SKM-1 treated with dmso at 0.1 percent for 144 hours (cell line): ENCODE data around the gene TFDP1.

Experiments used
- DNase-seq: peaks from one replicate; lab custom pipeline; 2025; ENCODE audit not compliant: unreplicated experiment; lab: John Stamatoyannopoulos, UW

TFDP1 gene

DNA sequence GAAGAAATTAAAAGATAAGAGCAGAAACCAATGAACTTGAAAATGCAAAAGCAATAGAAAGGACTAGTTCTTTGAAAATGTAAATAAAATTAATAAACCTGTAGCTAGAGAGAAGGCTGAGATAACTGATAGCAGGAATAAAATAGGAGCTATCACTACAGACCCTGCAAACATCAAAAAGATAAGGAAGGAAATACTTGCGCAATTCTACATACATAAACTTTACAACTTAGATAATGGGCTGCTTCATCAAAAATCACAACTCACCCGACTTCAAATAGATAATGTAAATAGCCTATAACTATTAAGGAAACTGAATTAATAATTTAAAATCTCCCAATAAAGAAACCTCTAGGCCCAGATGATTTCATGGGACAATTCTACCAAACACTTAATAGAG is 77.0 kb downstream of the TFDP1 start:
- no peak for DNase-seq

DNA sequence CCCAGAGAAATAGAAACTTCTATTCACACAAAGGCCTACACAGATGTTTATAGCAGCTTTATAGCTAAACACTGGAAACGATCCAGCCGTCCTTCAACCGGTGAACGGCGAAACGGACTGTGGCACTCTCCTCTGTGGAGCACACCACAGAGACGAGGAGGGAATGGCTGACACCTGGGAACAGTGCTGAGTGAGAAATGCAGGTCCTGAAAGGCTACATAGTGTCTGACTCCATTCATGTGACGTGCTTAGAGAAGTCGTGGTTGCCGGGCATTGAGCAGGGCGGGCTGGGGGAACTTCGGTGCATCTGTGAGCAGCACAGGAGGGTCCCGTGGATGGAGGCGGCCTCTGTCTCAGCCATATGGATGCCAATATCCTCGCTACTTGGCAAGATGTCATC is 79.4 kb downstream of the TFDP1 start:
- DNase-seq = no peak

DNA sequence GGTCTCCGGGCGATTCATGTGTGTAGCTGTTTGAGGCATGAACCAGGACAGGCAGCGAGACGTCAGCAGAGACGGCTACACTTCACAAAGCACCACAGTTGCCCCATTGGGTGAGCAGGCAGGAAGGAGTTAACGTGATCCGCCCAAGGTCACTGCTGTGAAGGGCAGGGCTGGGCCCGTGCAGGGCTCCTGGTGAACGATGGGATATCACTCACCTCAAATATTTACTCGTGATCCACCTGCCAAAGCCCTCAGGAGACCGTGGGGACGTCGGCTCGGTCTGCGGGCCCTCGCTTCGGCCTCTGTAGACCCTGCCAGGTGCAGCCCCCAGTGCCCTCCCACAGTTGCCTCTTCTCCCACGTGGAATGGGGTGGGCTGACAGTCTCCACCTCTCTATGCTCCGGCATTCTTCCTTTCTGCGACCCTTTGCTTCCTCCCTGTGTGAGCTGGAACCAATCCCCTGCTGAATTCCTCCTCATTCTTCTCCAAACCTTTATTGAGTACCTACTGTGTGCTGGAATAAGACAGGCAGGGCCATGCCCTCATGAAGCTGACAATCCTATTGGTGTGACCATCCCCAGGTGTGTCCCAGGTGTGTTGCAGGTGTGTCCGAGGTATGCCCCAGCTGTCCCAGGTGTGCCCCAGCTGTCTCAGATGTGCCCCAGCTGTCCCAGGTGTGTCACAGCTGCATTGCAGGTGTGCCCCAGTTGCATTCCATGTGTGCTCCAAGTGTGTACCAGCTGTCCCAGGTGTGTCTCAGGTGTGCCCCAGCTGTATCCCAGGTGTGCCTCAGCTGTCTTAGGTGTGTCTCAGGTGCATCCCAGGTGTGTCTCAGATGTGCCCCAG is 80.4 kb downstream of the TFDP1 start:
- no peak for DNase-seq

DNA sequence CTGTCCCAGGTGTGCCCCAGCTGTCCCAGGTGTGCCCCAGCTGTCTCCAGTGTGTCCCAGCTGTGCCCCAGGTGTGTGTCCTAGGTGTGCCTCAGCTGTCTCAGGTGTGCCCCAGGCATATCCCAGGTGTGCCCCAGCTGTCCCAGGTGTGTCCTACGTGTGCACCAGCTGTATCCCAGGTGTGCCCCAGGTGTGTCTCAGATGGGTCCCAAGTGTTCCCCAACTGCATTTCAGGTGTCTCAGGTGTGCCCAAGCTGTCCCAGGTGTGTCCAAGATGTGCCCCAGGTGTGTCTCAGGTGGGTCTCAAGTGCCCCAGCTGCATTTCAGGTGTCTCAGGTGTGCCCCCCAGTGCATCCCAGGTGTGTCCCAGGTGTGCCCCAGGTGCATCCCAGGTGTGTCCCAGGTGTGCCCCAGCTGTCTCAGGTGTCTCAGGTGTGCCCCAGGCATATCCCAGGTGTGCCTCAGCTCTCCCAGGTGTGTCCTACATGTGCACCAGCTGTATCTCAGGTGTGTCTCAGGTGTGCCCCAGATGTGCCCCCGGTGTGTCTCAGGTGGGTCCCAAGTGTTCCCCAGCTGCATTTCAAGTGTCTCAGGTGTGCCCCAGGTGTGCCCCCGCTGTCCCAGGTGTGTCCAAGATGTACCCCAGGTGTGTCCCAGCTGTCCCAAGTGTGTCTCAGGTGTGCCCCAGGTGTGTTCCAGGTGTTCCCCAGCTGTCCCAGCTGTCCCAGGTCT is 81.2 kb downstream of the TFDP1 start:
- no peak for DNase-seq

DNA sequence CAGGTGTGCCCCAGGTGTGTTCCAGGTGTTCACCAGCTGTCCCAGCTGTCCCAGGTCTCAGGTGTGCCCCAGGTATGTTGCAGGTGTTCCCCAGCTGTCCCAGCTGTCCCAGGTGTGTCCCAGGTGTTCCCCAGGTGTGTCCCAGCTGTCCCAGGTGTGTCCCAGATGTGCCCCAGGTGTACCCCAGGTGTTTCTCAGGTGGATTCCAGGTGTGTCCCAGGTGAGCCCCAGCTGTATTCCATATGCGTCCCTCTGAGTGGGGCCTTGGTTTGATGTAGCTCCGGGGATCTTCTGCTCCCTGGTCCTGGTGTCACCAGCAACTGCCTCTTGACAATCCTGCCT is 81.7 kb downstream of the TFDP1 start:
- no peak for DNase-seq

DNA sequence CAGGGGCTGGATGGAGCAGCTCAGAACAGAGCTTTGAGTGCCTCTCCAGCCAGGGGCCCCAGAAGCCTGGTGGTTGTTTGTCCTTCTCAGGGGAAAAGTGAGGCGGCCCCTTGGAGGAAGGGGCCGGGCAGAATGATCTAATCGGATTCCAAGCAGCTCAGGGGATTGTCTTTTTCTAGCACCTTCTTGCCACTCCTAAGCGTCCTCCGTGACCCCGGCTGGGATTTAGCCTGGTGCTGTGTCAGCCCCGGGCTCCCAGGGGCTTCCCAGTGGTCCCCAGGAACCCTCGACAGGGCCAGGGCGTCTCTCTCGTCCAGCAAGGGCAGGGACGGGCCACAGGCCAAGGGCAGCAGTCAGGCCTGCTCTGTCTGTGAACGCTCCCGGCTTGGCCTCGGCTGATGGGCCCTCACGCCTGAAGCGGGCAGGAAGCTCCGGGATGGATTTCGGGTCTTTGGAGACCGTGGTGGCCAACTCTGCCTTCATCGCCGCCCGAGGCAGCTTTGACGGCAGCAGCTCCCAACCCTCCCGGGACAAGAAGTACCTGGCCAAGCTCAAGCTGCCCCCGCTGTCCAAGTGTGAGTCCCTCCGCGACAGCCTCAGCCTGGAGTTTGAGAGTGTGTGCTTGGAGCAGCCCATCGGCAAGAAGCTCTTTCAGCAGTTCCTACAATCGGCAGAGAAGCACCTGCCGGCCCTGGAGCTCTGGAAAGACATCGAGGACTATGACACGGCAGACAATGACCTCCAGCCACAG is 82.6 kb downstream of the TFDP1 start, which contains the start of gene GRK1:
Gene GRK1, plus strand, starts transcription at position 269 of the 751 bp plus-strand sequence. Its CDS starts 168 bp downstream, at position 437.
- no peak for DNase-seq

DNA sequence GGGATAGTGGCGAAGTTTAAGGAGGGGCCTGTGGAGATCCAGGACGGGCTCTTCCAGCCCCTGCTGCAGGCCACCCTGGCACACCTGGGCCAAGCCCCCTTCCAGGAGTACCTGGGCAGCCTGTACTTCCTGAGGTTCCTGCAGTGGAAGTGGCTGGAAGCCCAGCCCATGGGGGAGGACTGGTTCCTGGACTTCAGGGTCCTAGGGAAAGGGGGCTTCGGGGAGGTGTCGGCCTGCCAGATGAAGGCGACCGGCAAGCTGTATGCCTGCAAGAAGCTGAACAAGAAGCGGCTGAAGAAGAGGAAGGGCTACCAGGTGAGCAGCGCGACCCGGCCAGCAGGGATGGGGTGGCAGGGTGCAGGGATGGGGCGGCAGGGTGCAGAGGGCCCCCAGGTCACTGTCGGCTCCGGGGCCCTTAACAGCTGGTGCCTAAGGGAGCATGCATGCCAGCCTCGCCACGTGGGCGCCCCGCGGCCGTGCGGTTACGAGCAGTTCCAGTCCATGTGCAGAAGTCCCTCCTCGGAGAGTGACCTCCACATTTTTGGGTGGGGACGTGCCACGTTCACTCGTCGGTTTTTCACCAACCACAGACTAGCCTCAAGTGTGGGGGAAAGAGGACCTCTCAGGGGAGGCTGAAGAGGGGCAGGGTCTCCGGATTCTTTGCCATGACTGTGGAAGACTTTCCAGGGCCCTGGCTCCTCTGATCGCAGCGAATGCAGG is 83.4 kb downstream of the TFDP1 start:
- no peak for DNase-seq

DNA sequence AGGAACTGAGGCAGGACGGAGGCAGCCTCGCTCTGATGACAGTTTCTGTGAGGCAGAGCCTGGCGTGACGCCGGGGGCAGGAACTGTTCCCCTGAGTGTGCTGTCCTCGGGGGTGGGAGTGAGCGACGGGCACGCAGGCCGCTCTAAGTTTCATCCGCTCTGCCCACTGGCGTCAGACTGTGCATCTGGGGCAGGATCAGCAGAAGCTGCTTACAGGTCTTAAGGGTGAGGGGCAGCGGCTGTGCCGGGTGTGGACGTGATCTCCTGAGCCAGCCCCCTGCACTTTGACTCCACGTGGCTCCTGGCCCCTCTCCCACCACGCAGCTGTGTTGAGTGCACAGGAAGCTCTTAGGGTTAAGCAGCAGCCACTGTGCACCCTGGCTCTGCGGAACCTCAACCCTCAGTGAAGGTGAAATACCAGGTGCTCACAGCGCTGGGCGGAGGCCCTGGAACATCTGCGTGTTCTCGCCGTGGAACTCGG is 84.0 kb downstream of the TFDP1 start:
- DNase-seq = no peak

DNA sequence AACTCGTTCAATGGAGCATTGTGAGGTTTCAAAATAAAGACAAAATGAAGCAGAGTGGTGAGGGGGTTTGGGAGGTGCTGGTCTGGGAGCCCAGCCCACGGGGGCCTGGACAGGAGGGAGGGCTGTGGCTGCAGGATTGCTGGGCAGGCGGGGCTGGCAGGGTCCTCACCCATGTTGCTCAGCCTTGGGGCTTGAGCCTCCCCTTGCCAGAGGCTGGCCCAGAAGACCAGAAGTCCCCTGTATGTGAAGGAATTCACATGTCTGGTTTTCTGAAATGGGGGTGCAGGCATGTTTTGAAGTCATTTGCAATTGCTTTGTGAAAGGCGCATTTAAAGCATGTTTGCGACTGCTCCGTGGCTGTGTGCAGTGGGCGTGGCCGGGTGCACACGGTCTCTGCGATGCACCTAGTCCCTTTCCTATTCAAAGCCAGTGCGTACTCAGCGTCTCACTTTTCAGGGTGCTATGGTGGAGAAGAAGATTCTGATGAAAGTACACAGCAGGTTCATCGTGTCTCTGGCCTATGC is 84.7 kb downstream of the TFDP1 start:
- DNase-seq = no peak

DNA sequence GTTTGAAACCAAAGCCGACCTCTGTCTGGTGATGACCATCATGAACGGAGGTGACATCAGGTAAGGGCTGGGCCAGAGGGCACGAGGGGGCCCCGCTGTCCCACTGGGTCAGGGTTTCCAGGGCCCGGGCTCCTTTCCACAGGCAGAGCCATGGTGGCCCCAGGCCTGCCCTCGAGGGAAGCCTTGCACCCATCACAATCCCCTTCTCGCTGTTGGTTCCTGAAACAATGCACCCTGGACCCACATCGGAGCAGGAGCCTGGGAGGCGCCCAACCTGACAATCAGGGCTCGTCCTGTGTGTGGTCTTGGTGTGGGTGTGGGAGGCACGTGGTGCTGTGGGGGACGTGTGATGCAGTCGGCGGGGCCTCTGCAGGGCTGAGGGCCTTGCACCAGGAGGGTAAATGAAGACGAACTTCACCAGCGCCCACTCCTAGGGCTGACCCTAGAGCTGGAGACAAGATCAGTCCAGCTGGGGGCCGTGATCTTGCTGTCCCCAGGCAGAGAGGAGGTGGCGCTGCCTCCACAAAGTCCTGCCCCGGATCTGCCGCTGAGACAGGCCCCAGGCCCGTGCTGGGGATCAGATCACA is 85.3 kb downstream of the TFDP1 start:
- no peak for DNase-seq

DNA sequence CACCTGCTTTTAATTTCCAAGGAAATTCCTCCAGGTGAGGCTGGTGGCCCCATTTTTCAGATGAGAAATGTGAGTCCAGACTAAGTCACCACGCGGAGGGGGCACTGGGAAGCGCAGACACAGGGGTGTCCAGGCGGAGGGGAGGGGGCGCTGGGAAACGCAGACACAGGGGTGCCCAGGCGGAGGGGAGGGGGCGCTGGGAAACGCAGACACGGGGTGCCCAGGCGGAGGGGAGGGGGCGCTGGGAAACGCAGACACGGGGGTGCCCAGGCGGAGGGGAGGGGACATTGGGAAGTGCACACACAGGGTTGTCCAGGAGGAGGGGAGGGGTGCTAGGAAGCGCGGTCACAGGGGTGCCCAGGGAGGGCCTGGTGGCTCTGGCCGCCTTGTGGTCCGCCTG is 86.0 kb downstream of the TFDP1 start:
- DNase-seq = no peak

DNA sequence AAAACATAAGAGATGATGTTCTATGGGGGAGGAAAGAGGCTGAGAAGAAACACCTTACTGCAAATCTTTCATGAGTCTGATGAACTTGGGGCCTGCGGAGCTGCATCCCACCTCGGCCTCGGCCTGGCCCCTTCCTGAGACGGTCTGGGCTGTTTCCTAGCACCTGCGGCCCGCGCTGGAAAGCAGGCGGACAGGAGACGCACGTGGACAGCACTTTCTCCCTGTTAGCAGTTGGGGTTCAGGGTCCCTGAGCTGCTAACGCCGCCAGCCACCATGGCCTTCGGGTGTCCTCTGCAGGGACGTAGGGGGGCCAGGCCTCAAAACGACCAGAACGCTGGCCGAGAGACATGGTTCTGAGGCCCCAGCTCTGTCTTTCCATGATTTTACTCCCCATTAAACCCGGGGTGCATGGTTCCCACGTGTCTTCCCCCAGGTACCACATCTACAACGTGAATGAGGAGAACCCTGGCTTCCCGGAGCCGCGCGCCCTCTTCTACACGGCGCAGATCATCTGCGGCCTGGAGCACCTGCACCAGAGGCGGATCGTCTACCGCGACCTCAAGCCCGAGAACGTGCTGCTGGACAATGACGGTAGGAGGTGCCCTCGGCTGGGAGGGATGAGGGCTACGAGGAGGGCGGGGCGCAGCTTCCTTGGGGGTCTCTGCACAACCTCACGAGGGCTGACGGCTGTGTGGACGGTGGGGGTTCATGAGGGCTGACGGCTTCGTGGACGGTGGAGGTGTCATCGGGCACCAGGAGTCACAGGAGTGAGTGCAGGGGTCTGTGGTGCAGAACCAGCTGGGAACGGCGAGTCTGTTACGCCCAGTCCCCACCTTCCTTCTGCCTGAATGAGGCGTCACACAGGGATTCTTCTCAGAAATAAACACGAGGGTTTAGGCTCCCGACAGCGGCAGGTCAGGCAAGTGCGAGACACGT is 86.8 kb downstream of the TFDP1 start:
- no peak for DNase-seq

DNA sequence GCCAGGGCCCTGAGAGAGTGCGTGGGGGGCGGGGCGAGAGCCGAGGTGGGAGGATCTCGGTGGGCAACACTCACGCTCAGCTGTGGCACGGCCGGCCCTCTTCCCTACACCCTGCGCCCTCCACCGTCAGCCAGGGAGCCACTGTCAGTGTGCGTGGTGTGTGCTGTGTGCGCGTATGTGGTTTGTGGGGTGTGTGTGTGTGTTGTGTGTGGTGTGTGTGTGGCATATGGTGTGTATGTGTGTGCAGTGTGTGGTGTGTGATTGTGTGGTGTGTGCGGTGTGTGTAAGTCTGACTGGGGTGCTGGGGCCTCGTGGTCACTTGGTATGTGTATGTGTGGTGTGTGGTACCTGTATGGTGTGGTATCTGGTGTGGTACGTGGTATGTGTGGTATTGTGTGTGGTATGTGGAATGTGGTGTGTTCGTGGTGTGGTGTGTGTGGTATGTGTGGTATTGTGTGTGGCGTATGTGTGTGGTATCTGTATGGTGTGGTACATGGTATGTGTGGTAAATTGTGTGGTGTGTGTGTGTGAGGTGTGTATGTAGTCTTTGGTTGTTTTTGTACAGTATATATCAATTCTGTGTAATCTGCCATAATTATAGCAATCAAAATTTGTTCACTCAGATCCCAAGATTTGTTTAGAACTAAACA is 87.6 kb downstream of the TFDP1 start:
- no peak for DNase-seq
